HG02623 (cell line): ENCODE data around the gene WDFY1.

Source experiments
- ATAC-seq: cut with Tn5 transposase; IDR thresholded peaks from one replicate; pipeline ENCODE4 v1.9.1; 2021; ENCODE audit warnings: moderate library complexity; ENCODE audit not compliant: unreplicated experiment

Gene WDFY1, protein sequence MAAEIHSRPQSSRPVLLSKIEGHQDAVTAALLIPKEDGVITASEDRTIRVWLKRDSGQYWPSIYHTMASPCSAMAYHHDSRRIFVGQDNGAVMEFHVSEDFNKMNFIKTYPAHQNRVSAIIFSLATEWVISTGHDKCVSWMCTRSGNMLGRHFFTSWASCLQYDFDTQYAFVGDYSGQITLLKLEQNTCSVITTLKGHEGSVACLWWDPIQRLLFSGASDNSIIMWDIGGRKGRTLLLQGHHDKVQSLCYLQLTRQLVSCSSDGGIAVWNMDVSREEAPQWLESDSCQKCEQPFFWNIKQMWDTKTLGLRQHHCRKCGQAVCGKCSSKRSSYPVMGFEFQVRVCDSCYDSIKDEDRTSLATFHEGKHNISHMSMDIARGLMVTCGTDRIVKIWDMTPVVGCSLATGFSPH

DNA sequence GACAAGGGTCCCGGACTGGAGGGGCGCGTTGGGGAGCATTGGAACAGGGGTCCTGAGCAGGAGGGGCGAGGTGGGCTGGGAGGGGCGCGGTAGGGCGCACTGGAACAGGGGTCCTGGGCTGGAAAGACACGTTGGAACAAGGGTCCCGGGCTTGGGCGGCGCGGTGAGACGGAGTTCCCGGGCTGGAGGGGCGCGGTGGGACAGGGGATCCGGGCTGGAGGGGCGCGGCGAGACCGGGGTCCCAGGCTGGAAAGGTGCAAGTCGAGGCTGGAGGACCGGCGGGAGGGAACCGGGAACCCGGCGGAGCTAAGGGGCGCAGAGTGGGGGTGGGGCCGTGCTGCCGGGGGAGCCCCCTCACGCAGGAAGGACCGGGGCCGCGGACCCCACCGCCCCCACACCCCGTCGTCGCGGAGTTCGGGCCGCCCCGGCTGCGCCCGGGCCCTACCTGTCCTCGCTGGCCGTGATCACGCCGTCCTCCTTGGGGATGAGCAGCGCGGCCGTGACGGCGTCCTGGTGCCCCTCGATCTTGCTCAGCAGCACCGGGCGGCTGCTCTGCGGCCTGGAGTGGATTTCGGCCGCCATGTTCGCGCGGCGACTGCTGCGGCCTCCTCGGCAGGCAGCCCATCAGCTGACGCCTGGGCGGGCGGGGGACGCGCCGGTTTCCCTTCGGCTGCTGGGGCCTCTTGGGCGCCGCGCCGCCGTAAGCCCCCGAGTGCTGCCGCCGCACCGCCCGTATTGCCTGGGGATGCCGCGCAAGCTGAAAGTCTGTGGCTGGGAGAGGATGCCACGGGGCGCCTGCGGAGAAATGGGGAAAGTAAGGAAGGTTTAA is at the start of gene WDFY1:
Gene WDFY1 (minus strand): TSS at position 633 of the 829 bp plus-strand sequence. CDS start 51 bp downstream, at position 582.
- ATAC-seq, result peak; percentile 61

DNA sequence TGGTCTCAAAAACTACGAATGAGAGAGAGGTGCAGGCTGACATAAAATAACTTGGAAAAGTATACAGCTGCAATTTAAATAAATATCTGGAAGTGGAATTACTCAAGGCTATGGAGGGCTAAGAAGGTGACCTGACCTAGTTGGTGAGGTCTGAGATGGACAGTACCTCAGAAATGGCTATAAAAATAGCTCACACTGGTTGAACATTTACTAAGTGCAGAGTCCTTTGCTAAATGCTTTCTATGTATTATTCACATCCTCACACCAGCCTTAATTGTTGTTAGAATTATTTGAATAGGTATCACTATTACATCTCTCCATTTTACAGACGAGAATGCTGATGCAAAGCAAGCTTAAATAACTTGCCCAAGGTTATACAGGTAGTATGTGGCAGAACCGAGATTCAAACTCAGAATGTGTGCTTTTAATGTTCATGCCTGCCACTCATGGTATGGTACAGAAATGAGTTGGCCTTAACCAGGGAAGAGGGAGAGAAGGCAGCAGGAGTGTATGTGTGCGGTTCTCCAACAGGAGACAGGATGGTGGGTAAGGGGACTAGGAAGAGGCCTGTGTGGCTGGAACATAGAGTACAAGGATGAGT is 49.5 kb upstream of the WDFY1 start:
- no peak for ATAC-seq

DNA sequence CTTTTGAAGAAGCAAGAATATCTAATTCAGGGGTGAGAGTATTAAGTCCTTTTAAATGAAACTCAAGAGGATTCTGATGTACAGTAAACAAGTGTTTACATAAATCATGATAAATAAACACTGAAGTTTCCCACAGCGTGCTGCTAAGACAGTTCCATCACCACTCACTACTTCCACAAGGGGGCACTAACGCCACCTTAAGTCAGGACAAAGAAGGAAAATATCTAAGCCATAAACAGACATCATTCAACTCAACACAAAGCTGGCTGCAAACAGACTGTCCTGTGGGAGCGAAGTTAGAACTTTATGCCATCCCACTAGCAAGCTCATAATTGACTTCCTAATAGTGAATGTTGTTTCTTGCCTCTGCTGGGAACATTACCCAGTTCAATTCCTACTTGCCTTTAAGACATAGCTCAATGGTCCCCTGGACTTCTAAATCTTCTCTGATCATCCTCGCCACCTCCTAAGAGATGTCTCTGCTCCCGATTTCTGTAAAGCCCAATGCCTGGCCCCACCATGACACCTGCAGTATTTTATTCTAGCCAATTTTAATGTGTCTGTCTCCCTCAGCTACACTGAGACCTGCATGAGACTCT is 48.6 kb upstream of the WDFY1 start:
- peak; percentile 60 for ATAC-seq

DNA sequence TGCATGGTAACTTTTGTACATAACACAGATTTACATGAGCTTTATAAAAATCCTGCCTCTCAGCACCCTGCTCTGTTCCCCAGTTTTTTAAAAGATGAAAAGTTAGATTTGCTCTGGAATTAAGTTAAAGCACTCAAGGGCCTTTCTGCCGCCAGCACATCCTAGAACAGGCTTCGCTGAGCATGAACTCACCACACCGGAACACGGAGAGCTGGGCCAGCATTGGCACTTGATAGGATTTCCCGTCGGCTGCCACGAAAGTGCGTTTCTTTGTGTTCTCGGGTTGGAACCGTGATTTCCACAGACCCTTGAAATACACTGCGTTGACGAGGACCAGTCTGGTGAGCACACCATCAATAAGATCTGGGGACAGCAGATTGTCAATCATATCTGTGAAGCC is 46.5 kb upstream of the WDFY1 start:
- no peak for ATAC-seq

DNA sequence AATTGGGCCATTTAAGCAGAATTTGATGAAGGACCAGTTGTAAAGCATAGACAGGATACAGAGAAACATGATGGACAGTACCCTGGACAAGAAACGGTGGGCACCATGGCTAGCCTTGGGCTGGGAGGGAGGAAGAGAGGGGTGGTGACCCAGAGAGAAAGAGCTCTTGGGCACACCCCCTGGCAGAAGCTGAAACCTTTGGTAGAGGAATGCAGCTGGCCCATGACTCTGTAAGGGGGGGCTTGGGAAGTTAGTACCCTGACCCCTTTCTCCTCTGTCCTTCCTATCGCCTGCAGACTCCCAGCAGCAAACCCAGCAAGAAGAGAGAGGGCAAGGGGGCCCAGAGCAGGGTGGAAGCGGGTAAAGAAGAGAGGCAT is 44.7 kb upstream of the WDFY1 start:
- no peak for ATAC-seq

DNA sequence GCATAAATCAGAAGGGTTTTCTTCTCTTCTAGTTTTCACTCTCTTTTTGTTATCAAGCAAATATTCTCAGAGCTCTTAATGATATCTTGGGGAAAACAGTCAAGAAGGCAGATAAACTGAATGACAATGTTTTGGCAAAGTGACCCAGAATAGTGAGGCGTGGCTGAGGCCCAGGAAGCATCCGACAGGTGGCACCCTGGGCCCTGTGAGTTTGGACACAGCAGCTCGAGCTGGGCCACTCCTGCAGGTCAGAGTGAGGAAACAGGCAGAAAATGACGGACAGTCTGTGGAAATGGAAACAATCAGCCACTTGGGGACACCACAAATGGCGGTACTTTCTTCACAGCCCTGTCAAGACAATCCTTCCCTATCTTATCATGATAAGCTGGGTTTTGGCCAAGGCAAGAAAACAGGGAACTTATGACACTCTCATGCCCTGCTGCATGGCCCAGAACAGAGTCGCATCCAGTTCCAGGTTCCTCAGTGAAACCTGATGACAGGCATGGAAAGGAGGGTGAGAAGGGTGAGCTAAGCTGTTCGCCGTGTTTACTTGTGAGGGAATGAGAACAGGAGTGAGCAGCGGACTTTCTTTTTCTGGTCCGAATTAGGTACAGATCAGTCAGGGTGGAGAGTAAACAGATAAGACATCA is 44.2 kb upstream of the WDFY1 start:
- ATAC-seq, result no peak

DNA sequence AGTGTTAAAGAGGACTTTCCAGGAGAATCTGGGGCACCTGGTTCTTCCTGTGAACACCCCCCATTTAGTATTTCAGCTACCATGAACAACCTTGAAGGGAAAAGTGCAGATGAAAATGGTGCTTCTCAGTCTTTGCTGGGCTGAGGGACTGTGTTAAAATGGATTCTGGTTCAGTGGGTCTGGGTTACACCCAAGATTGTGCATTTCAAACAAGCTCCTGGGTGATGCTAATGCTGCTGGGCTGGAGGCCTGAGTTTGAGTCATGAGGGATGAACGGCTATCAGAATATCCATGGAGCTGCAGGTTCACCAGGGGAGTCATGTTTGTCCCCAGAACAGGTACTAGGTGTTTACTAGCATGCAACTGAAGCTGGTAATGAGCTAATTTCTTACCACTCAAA is 36.1 kb upstream of the WDFY1 start:
- ATAC-seq, result no peak

DNA sequence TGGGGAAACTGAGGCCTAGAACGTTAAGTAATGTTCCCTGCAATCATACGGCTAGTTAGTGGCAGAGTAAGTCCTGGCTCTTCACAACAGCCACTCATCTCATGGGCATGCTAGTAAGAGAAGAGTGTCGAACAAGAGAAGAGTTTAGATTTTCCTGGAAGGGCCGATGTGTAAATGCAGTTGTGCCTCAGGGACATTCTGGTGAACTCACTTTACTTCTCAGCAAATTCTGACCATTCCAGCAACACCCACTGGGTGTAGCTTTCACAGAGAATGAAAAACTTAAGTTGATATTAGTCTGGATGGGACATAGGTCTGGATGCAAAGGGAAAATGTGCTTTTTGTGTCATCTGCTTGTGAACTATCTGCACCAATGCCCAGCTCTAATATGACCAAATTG is 35.7 kb upstream of the WDFY1 start:
- no peak for ATAC-seq

DNA sequence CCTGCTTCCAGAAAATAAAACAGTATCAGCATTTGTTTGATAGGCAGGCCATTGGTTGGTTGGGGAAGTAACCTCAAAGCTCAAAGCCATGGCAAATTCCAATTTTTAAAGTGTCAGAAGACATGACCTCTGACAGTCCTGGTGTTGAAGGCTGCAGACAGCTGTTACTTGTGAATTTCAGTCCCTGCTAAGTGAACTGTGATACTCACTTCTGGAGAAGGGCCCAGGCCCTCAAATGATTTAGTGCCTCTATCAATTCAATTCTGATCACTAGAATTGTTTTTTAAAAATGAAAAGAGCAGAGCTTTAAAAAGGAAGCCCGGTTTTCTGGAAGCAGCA is 35.2 kb upstream of the WDFY1 start:
- no peak for ATAC-seq

DNA sequence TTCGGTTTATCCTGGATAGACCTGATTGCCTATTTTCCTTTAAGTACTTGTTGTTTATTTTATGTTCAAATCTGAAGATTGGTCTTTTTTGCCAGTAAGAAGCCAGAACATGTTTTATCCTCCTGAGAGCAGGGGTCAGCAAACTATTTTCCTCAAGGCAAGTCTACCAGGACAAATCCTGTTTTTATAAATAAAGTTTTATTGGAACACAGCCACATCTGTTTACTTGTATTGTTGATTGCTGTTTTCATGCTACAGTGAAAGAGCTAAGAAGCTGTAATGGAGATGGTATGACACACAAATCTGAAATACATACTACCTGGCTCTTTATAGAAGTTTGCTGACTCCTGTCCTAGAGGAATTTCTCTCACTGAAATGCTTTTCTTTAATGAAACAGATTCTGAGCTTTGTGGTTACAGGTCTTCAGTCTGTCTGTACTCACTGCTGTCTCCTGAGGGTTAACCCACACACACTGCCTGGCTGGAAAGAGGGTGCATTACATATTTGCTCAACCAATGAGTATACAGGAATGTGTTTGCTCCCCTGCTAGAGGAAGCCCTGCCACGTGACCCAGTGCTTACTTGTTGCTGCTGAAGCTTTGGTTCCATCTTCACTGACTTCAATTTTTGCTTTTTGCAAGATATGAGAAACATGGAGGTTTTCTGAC is 34.7 kb upstream of the WDFY1 start:
- no peak for ATAC-seq

DNA sequence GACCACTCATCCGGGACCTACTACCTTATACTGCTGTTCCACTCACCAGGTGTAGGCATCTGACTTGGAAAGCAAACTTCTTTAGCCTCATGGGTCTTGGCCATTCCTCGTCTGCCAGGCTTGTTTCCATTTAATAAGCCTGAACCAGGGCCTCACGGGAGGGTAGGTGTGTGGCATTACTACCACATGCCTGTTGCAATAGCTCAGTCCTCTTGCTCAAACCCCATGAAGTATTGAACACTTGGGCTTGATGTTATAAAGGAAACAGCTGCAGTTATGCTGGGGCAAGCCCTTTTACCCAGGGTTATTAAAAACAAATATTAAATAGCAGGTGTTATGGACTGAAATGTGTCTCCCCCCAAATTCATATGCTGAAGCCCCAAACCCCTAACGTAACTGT is 33.3 kb upstream of the WDFY1 start:
- ATAC-seq, result no peak

DNA sequence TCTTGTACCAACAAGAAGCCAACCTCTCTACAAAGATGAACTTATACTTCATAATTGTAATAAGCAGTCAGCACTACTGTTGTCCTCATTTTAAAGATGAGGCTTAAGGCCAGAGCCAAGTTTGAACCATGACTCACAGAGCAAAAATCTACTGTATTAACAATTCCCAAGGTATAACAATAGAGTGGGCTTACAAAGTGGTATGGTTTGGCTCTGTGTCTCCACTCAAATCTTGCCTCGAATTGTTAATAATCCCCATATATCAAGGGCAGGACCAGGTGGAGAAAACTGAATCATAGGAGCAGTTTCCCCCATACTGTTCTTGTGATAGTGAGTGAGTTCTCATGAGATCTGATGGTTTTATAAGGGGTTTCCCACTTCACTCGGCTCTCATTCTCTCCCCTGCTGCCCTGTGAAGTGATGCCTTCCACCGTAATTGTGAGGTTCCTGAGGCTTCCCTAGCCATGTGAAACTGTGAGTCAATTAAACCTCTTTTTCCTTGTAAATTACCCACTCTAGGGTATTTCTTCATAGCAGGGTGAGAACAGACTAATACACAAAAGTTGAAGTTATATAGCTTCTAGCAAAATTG is 31.6 kb upstream of the WDFY1 start:
- ATAC-seq, result no peak

DNA sequence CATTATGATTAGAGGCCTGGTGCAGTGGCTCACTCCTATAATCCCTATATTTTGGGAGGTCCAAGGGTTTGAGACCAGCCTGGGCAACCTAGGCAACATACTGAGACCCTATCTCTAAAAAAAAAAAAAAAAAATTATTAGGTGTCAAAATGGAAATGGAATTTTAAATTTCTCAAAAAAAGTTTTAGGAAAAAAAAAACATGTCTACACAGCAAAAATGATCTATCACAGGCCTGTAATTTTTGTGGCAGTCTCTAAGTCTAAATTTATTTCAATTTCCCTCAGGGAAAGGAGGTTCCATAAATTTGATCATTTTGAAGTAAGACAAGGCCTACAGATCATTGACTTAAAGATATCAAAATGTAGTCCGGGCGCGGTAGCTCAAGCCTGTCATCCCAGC is 28.5 kb upstream of the WDFY1 start:
- no peak for ATAC-seq

DNA sequence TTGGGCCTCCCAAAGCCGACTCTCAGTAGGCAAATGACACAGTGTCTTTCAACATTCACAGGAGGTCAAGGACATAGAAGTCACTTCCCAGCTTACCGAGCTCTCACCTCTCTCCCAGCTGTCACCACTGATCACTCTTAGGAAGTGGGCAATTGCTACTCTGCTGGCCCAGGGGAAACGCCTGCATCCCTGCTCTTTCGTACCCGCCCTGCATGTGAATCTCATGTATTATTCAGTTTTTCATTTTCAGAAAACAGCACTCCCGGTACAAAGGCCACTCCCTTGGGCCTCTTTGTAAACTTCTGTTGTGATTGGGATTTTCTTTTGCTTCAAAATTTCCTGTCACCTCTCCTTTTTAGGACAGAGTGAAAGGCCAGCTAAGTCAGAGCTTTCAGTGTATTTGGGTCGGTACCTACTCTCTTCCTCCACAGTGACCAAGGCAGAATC is 27.5 kb upstream of the WDFY1 start:
- no peak for ATAC-seq

DNA sequence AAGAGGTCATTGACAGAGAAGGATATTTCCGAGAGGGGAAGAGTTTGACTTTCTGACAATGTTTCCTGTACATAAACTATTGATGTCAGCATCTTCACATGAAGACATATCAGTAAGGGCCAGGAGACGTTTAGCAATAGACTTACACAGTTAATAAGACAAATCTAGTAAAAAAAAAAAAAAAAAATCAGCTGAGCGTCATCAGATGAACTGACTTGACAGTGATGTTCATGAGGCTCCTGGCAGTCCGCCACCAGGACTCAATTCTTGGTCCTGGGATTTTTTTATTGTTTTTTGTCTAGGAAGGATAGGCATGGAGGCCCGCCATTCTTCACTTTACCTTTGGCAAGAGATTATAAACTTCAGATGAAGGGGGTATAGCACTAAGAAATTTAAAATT is 26.6 kb upstream of the WDFY1 start:
- no peak for ATAC-seq

DNA sequence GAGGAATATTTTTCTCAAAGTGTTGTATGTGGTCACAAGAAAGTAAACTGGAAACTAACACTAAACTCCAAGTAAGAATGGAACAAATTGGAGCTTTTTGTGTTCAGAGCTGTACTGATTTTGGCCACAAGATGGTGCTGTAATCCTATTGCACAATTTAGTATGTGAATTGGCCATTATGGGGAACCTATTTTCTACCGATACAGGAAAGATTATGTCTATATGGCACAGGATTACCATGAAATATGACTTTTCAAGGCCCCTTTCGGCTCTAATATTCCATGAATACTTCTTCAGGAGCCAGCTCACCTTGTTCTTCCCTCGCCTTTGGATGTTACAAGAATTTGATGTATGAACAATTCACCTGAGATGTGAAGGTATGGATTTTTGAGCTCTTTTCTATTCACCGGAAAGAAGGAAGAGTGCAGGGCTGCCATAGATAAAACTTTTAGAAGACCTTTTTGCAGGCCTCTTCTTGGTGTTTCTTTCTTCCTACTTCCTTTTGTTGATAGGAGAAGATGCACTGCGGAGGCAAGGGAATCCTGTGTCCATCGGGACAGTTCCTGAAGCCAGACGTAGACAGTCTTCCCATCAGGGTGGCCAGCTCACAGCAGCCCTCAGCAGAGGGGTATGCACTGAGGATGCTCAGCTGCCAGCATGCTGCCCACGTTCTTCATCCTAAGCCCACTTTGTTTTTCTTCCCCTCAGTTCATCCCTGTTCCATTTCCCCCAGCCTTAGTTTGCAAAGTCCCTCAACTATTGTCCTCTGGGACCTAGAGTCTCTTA is 25.4 kb upstream of the WDFY1 start:
- ATAC-seq, result no peak

DNA sequence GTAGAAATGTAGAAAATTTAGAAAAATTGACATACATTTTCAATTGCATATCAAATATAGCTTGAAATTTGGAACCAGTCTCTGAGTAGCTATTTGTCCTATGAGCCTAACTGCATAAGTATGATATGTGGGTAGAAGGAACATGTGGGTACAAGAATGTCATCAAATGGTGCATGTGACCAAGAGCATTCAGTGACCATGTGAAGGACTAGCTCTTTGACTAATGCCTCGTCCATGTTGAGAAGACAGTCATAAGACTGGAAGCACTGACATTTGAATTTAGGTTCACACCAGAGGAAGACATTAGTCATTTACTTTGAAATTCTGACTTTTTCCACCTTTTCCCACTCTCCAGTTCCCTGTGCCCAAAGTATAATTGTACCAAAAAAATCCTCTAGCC is 24.7 kb upstream of the WDFY1 start:
- ATAC-seq, result no peak

DNA sequence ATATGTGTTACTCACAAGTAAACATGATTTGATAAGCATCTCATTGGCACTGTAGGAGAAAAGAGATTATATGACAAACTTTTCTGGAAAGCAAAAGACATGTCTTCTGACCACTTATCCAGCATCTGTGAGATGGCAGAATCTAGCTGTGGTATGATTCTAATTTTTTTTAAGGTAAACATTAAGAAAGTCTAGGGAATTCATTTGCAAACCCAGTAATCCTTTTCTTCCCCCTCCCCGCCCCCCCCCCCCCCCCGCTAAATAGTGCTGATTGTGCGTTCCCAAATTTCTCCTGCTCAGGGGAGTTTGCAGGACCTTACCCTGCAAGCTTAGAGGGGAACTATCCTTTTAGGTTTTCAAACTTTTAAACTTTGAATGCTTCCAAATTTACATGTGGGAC is 24.2 kb upstream of the WDFY1 start:
- no peak for ATAC-seq

DNA sequence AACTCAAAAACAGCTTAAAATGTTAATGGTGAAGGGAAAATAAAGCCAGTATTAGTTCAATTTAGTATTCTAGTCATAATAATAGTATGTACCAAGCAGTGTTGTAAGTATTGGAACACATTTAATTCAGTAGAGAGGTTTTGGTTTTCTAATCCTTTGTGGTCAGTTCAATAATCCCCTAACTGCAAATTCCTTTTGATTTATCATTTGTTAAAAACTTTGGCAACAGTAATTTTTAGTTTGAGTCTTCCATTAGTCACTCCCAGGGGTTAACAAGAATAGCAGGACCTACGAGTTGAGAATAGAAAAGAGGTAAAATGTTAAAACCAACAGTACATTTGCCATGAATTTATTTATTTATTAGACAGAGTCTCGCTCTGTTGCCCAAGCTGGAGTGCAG is 22.8 kb upstream of the WDFY1 start:
- no peak for ATAC-seq
